OCI-M1 (cell line): ENCODE data around the gene ZFYVE21.

Source experiments
- DNase-seq: peaks from one replicate; lab custom pipeline; 2025; lab: John Stamatoyannopoulos, UW

ZFYVE21 gene

GRCh38 chr14:103705504-103706284 lies 9.9 kb upstream of the ZFYVE21 start:
- DNase-seq = no peak

GRCh38 chr14:103706551-103707328 lies 8.9 kb upstream of the ZFYVE21 start:
- no peak for DNase-seq

- DNase-seq = no peak
Observed at GRCh38 chr14:103707329-103708263, 8.0 kb upstream of the ZFYVE21 start.

GRCh38 chr14:103708750-103709187 lies 6.8 kb upstream of the ZFYVE21 start:
- DNase-seq = no peak

GRCh38 chr14:103709814-103710213 lies 5.8 kb upstream of the ZFYVE21 start:
- DNase-seq = no peak

GRCh38 chr14:103710771-103711377 lies 4.7 kb upstream of the ZFYVE21 start:
- DNase-seq = no peak

- no peak for DNase-seq
Observed at GRCh38 chr14:103711516-103712431, 3.8 kb upstream of the ZFYVE21 start.

GRCh38 chr14:103712633-103713247 lies 2.9 kb upstream of the ZFYVE21 start:
- no peak for DNase-seq

GRCh38 chr14:103713304-103714062 lies 2.1 kb upstream of the ZFYVE21 start:
- no peak for DNase-seq

GRCh38 chr14:103714063-103714724 lies 1.4 kb upstream of the ZFYVE21 start:
- no peak for DNase-seq

- peak; percentile 17 for DNase-seq
Observed at GRCh38 chr14:103716091-103716801, 636 bp downstream of the ZFYVE21 start.

- no peak for DNase-seq
Observed at GRCh38 chr14:103716899-103717411, 1.3 kb downstream of the ZFYVE21 start.

GRCh38 chr14:103718572-103718971 lies 3.0 kb downstream of the ZFYVE21 start:
- DNase-seq = no peak

GRCh38 chr14:103719751-103720150 lies 4.1 kb downstream of the ZFYVE21 start:
- DNase-seq = no peak

- DNase-seq = no peak
Observed at GRCh38 chr14:103721334-103722120, 5.9 kb downstream of the ZFYVE21 start.

- DNase-seq = no peak
Observed at GRCh38 chr14:103723748-103724081, 8.1 kb downstream of the ZFYVE21 start.

- DNase-seq = peak; percentile 47
Observed at GRCh38 chr14:103724116-103724515, 8.5 kb downstream of the ZFYVE21 start.
